PC-9 (cell line): Measurements from ENCODE around the gene RIN1. TPM values are rescaled to one million over a fixed set of nuclear protein-coding genes. Genes with fewer than 3 reads are reported as not detected.

ENCODE experiments used
- total RNA-seq: library from RNA; stranded (reverse); gene quantifications from 2 replicates; pipeline ENCODE4 v1.2.3, GENCODE V29; 2021

The RIN1 gene
- total RNA-seq, 1 experiment from 2014 or later, result 15.5 TPM

Other genes starting within 250 kb of the RIN1 start
- gene KLC2, start 78.7 kb downstream of the RIN1 start, total RNA-seq, result 48.3 and 58.4 TPM in 2 replicates
- 209 and 232 TPM in 2 replicates for gene RAB1B, start 67.8 kb downstream of the RIN1 start, total RNA-seq
- 5.5 and 6.8 TPM in 2 replicates for gene CNIH2, start 58.3 kb downstream of the RIN1 start, total RNA-seq
- gene YIF1A, start 47.3 kb downstream of the RIN1 start, total RNA-seq, result 81.8 and 84.8 TPM in 2 replicates
- 0.15 and 0.22 TPM in 2 replicates for gene TMEM151A, start 44.5 kb downstream of the RIN1 start, total RNA-seq
- gene CD248, start 19.4 kb downstream of the RIN1 start, total RNA-seq, result not detected in 2 replicates
- gene BRMS1, start 8.7 kb upstream of the RIN1 start, total RNA-seq, result 43.2 and 54.3 TPM in 2 replicates
- gene B4GAT1, start 11.2 kb upstream of the RIN1 start, total RNA-seq, result 22.8 and 28.5 TPM in 2 replicates
- gene SLC29A2, start 35.3 kb upstream of the RIN1 start, total RNA-seq, result 28.9 and 36.1 TPM in 2 replicates
- not detected in 2 replicates for gene NPAS4, start 84.6 kb upstream of the RIN1 start, total RNA-seq
- gene MRPL11, start 102.4 kb upstream of the RIN1 start, total RNA-seq, result 138 and 140 TPM in 2 replicates
- 14.0 and 18.0 TPM in 2 replicates for gene PELI3, start 130.5 kb upstream of the RIN1 start, total RNA-seq
- gene DPP3, start 144.0 kb upstream of the RIN1 start, total RNA-seq, result 76.2 and 80.0 TPM in 2 replicates
- 56.1 and 63.4 TPM in 2 replicates for gene BBS1, start 174.2 kb upstream of the RIN1 start, total RNA-seq
- 19.4 and 28.7 TPM in 2 replicates for gene ZDHHC24, start 209.6 kb upstream of the RIN1 start, total RNA-seq
- not detected in 2 replicates for gene ACTN3, start 210.5 kb upstream of the RIN1 start, total RNA-seq
- gene CTSF, start 232.2 kb upstream of the RIN1 start, total RNA-seq, result 34.3 and 59.2 TPM in 2 replicates